HepG2 (cell line): Measurements from ENCODE around the gene TJAP1. TPM values are rescaled to one million over a fixed set of nuclear protein-coding genes. Genes with fewer than 3 reads are reported as not detected.

ENCODE experiments used
- ATF7 ChIP-seq, 2 experiments: fragments of 450-650 bp in 1 of 2; sonication (generic) in 1 of 2; formaldehyde crosslinking in 1 of 2; IDR thresholded peaks; 2 replicates each; pipeline versions ENCODE4 v1.4.0 to v1.6.1; 2016 to 2020; ENCODE audit warnings: antibody characterized with exemption in 1 of 2, mild to moderate bottlenecking in 1 of 2, missing genetic modification reagents in 1 of 2
- CC2D1A ChIP-seq: sonication (generic); formaldehyde crosslinking; IDR thresholded peaks from 2 replicates; pipeline ENCODE4 v1.8.1; 2023; ENCODE audit warnings: mild to moderate bottlenecking, missing genetic modification reagents
- HNF4A ChIP-seq: sonication (generic); formaldehyde crosslinking; IDR thresholded peaks from 2 replicates; pipeline ENCODE4 v1.4.0; 2020; ENCODE audit warnings: missing genetic modification reagents
- KDM1A ChIP-seq: IDR thresholded peaks from 2 replicates; pipeline ENCODE4 v1.6.1; 2016; ENCODE audit warnings: missing compliant biosample characterization
- MIXL1 ChIP-seq: IDR thresholded peaks from 2 replicates; pipeline ENCODE4 v1.6.1; 2016
- MLLT10 ChIP-seq: sonication (generic); formaldehyde crosslinking; IDR thresholded peaks from 2 replicates; pipeline ENCODE4 v1.4.0; 2020; ENCODE audit warnings: missing genetic modification reagents
- NFYB ChIP-seq: sonication (generic); formaldehyde crosslinking; IDR thresholded peaks from 2 replicates; pipeline ENCODE4 v1.4.0; 2020; ENCODE audit warnings: missing genetic modification reagents
- RBAK ChIP-seq: sonication (generic); formaldehyde crosslinking; IDR thresholded peaks from 2 replicates; pipeline ENCODE4 v1.5.1; 2020; ENCODE audit warnings: mild to moderate bottlenecking, missing genetic modification reagents
- RFXAP ChIP-seq: sonication (generic); formaldehyde crosslinking; IDR thresholded peaks from 2 replicates; pipeline ENCODE4 v1.4.0; 2020; ENCODE audit warnings: missing genetic modification reagents, borderline replicate concordance
- SAFB2 ChIP-seq: sonication (generic); formaldehyde crosslinking; IDR thresholded peaks from 2 replicates; pipeline ENCODE4 v1.5.1; 2020; ENCODE audit warnings: missing genetic modification reagents, low read depth, mild to moderate bottlenecking, borderline replicate concordance
- SRSF1 ChIP-seq: fragments of 200-400 bp; formaldehyde crosslinking; optimal IDR thresholded peaks from 2 replicates; pipeline ENCODE3; 2017; ENCODE audit warnings: mild to moderate bottlenecking, low read depth, low read length, moderate library complexity
- ZNF225 ChIP-seq: sonication (generic); formaldehyde crosslinking; IDR thresholded peaks from 2 replicates; pipeline ENCODE4 v1.4.0; 2020; ENCODE audit warnings: mild to moderate bottlenecking, missing genetic modification reagents
- ZNF296 ChIP-seq: sonication (generic); formaldehyde crosslinking; conservative IDR thresholded peaks from 2 replicates; pipeline ENCODE4 v1.5.0; 2020; ENCODE audit warnings: mild to moderate bottlenecking, missing genetic modification reagents
- polyA plus RNA-seq, 8 experiments: library from polyadenylated mRNA; depleted of rRNA in 3 of 8; stranded (reverse) in 7 of 8; unstranded in 1 of 8; fragments of >200 nt; fragmentation: Illumina TruSeq in 4 of 8; extraction: Trizol in 4 of 8; gene quantifications; 2 replicates each; pipeline versions ENCODE4 v1.2.1 to v1.2.3, GENCODE V29; 2011 to 2016; ENCODE audit warnings: low read depth in 4 of 8, missing spikeins in 1 of 8, mixed read lengths in 1 of 8; ENCODE audit not compliant: insufficient read depth in 1 of 8
- total RNA-seq, 5 experiments: library from RNA; depleted of rRNA; stranded (reverse); fragments of >200 nt; fragmentation: Illumina TruSeq; extraction: Trizol; gene quantifications; 2 replicates each; pipeline ENCODE4 v1.2.3, GENCODE V29; 2016; ENCODE audit warnings: low read depth in 1 of 5
- TF ChIP-seq, protein P1 (sequence below): sonication (generic); formaldehyde crosslinking; conservative IDR thresholded peaks from 2 replicates; pipeline ENCODE4 v1.5.0; 2020; ENCODE audit warnings: missing genetic modification reagents
- TF ChIP-seq, protein P2 (sequence below): sonication (generic); formaldehyde crosslinking; IDR thresholded peaks from 2 replicates; pipeline ENCODE4 v1.4.0; 2020; ENCODE audit warnings: missing genetic modification reagents
- TF ChIP-seq, protein P3 (sequence below): IDR thresholded peaks from 2 replicates; pipeline ENCODE4 v1.6.1; 2016; ENCODE audit warnings: low read depth, missing genetic modification reagents, missing compliant biosample characterization

Gene TJAP1
- total and polyA plus RNA-seq, 2 of the 13 experiments (the other 11 are each of a cell fraction or from before 2014, with no cell fraction given), result 15.7 to 41.6 TPM

DNA sequence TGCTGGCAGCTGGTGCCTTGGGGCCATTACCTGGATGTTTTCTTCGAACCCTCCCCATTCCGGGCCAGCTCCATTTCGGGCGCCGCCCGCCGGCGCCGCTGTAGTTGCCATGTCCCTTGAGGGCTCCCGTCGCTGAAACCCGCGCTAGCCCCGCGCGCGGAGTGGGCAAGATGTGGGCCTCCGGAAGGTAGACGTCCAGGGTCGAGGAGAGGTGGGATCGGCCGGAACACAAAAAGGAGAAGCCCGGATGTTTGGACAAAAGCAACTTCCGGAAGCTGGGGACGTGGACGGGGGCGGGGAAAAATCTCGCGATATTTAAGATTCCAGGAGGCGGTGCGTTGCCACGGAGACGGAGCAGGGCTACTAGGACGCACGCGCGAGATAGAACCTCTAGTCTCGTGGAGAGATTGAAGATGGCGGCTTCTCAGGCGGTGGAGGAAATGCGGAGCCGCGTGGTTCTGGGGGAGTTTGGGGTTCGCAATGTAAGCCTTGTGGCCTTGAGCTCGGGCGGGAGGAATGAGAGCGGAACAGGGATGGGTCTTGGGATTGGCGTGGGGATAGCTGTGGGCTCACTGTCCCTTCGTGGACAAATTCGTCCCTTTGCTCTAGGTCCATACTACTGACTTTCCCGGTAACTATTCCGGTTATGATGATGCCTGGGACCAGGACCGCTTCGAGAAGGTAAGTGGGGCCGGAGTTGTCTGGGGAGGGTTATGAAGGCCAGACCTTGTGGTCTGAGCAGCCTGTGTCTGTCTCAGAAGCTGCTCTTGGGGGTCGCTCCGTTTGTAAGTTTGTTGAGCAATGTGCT is 39.5 kb downstream of the TJAP1 start, which contains the start of the genes POLR1C and YIPF3 (continued):
- TF ChIP-seq SRSF1, result peak; percentile 86
- TF ChIP-seq RBAK (CRISPR knock-in tag), result 0 out of 2 replicates have a peak, but pooled peaks have one; percentile 10
- TF ChIP-seq MIXL1, result peak; percentile 32; the same call in 1 of the 2 replicates
- no peak for TF ChIP-seq ZNF225 (CRISPR knock-in tag)
- TF ChIP-seq NFYB (CRISPR knock-in tag), result no peak; the same call in 1 of the 2 replicates
- TF ChIP-seq, protein P1, sequence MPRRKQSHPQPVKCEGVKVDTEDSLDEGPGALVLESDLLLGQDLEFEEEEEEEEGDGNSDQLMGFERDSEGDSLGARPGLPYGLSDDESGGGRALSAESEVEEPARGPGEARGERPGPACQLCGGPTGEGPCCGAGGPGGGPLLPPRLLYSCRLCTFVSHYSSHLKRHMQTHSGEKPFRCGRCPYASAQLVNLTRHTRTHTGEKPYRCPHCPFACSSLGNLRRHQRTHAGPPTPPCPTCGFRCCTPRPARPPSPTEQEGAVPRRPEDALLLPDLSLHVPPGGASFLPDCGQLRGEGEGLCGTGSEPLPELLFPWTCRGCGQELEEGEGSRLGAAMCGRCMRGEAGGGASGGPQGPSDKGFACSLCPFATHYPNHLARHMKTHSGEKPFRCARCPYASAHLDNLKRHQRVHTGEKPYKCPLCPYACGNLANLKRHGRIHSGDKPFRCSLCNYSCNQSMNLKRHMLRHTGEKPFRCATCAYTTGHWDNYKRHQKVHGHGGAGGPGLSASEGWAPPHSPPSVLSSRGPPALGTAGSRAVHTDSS, result 0 out of 2 replicates have a peak, but pooled peaks have one; percentile 78
- TF ChIP-seq, protein P2, sequence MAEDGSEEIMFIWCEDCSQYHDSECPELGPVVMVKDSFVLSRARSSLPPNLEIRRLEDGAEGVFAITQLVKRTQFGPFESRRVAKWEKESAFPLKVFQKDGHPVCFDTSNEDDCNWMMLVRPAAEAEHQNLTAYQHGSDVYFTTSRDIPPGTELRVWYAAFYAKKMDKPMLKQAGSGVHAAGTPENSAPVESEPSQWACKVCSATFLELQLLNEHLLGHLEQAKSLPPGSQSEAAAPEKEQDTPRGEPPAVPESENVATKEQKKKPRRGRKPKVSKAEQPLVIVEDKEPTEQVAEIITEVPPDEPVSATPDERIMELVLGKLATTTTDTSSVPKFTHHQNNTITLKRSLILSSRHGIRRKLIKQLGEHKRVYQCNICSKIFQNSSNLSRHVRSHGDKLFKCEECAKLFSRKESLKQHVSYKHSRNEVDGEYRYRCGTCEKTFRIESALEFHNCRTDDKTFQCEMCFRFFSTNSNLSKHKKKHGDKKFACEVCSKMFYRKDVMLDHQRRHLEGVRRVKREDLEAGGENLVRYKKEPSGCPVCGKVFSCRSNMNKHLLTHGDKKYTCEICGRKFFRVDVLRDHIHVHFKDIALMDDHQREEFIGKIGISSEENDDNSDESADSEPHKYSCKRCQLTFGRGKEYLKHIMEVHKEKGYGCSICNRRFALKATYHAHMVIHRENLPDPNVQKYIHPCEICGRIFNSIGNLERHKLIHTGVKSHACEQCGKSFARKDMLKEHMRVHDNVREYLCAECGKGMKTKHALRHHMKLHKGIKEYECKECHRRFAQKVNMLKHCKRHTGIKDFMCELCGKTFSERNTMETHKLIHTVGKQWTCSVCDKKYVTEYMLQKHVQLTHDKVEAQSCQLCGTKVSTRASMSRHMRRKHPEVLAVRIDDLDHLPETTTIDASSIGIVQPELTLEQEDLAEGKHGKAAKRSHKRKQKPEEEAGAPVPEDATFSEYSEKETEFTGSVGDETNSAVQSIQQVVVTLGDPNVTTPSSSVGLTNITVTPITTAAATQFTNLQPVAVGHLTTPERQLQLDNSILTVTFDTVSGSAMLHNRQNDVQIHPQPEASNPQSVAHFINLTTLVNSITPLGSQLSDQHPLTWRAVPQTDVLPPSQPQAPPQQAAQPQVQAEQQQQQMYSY (CRISPR knock-in tag), result no peak
- no peak for TF ChIP-seq HNF4A
- TF ChIP-seq, protein P3, sequence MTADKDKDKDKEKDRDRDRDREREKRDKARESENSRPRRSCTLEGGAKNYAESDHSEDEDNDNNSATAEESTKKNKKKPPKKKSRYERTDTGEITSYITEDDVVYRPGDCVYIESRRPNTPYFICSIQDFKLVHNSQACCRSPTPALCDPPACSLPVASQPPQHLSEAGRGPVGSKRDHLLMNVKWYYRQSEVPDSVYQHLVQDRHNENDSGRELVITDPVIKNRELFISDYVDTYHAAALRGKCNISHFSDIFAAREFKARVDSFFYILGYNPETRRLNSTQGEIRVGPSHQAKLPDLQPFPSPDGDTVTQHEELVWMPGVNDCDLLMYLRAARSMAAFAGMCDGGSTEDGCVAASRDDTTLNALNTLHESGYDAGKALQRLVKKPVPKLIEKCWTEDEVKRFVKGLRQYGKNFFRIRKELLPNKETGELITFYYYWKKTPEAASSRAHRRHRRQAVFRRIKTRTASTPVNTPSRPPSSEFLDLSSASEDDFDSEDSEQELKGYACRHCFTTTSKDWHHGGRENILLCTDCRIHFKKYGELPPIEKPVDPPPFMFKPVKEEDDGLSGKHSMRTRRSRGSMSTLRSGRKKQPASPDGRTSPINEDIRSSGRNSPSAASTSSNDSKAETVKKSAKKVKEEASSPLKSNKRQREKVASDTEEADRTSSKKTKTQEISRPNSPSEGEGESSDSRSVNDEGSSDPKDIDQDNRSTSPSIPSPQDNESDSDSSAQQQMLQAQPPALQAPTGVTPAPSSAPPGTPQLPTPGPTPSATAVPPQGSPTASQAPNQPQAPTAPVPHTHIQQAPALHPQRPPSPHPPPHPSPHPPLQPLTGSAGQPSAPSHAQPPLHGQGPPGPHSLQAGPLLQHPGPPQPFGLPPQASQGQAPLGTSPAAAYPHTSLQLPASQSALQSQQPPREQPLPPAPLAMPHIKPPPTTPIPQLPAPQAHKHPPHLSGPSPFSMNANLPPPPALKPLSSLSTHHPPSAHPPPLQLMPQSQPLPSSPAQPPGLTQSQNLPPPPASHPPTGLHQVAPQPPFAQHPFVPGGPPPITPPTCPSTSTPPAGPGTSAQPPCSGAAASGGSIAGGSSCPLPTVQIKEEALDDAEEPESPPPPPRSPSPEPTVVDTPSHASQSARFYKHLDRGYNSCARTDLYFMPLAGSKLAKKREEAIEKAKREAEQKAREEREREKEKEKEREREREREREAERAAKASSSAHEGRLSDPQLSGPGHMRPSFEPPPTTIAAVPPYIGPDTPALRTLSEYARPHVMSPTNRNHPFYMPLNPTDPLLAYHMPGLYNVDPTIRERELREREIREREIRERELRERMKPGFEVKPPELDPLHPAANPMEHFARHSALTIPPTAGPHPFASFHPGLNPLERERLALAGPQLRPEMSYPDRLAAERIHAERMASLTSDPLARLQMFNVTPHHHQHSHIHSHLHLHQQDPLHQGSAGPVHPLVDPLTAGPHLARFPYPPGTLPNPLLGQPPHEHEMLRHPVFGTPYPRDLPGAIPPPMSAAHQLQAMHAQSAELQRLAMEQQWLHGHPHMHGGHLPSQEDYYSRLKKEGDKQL (CRISPR knock-in tag), result no peak
- 0 out of 2 replicates have a peak, but pooled peaks have one; percentile 26 for TF ChIP-seq CC2D1A (CRISPR knock-in tag)
- no peak for TF ChIP-seq KDM1A (CRISPR knock-in tag)
- TF ChIP-seq MLLT10, result no peak
- peak; percentile 76; the same call in 1 of the 2 replicates for TF ChIP-seq SAFB2
- peak; percentile 90 for TF ChIP-seq RFXAP
- peak; percentile 67; the same call in 1 of the 2 replicates for TF ChIP-seq ZNF296 (CRISPR knock-in tag)
- no peak for TF ChIP-seq ATF7 (IDR thresholded peaks at IDR 0.05)
- no peak for TF ChIP-seq ATF7 (CRISPR knock-in tag; IDR thresholded peaks at IDR 0.05)
